ENCODE data around the gene MS4A18. TPM values are rescaled to one million over a fixed set of nuclear protein-coding genes. Genes with fewer than 3 reads are reported as not detected.

Gene MS4A18
- total RNA-seq, 4 donors from 2014 or later = not detected

- no peak for DNase-seq (ENCODE audit: low spot score in 2 of 2)
- intact Hi-C loops (cut with DNase I; ENCODE audit: low total_unique reads) = no loop called here
- no peak overlapping the region for H3K4me3 ChIP-seq (ENCODE audit: low read depth, poor library complexity, severe bottlenecking)
- TF ChIP-seq POLR2A (IDR thresholded peaks at IDR 0.05) (no peak), CTCF (IDR thresholded peaks at IDR 0.05) (no peak)
- WGBS, 2 donors = 93 to 96% methylated on average over 5 of the region's 5 CpGs
These were observed 24.6 kb upstream of the MS4A18 start for GRCh38 chr11:60699936-60700335.

- WGBS, 2 donors = 62 to 69% methylated on average over 14 of the region's 14 CpGs
- no peak for TF ChIP-seq CTCF (IDR thresholded peaks at IDR 0.05)
- no peak for TF ChIP-seq POLR2A (IDR thresholded peaks at IDR 0.05)
- H3K4me3 ChIP-seq (ENCODE audit: low read depth, poor library complexity, severe bottlenecking) = no peak overlapping the region
- intact Hi-C loops (cut with DNase I; ENCODE audit: low total_unique reads) = no loop called here
- DNase-seq (ENCODE audit: low spot score in 2 of 2) = no peak
These were observed 23.6 kb upstream of the MS4A18 start for GRCh38 chr11:60700689-60701468.

GRCh38 chr11:60701469-60701818 lies 23.1 kb upstream of the MS4A18 start:
- TF ChIP-seq CTCF (IDR thresholded peaks at IDR 0.05) = no peak
- no peak for TF ChIP-seq POLR2A (IDR thresholded peaks at IDR 0.05)
- intact Hi-C loops (cut with DNase I; ENCODE audit: low total_unique reads) = no loop called here
- 49 to 62% methylated on average over 4 of the region's 4 CpGs for WGBS, 2 donors
- H3K4me3 ChIP-seq (ENCODE audit: low read depth, poor library complexity, severe bottlenecking) = no peak overlapping the region
- no peak for DNase-seq (ENCODE audit: low spot score in 2 of 2)

- no peak for DNase-seq (ENCODE audit: low spot score in 2 of 2)
- intact Hi-C loops (cut with DNase I; ENCODE audit: low total_unique reads) = no loop called here
- no peak overlapping the region for H3K4me3 ChIP-seq (ENCODE audit: low read depth, poor library complexity, severe bottlenecking)
- 90 to 93% methylated on average over 12 of the region's 12 CpGs for WGBS, 2 donors
- TF ChIP-seq POLR2A (IDR thresholded peaks at IDR 0.05) (no peak), CTCF (IDR thresholded peaks at IDR 0.05) (no peak)
These were observed 21.1 kb upstream of the MS4A18 start for GRCh38 chr11:60703374-60703773.

- intact Hi-C loops (cut with DNase I; ENCODE audit: low total_unique reads) = no loop called here
- no peak overlapping the region for H3K4me3 ChIP-seq (ENCODE audit: low read depth, poor library complexity, severe bottlenecking)
- DNase-seq (ENCODE audit: low spot score in 2 of 2) = no peak
- TF ChIP-seq CTCF (IDR thresholded peaks at IDR 0.05) (no peak), POLR2A (IDR thresholded peaks at IDR 0.05) (no peak)
- WGBS, 2 donors = 74 to 87% methylated on average over 5 of the region's 5 CpGs
These were observed 18.6 kb upstream of the MS4A18 start for GRCh38 chr11:60705895-60706294.

GRCh38 chr11:60706931-60707330 lies 17.6 kb upstream of the MS4A18 start:
- 75% methylated on average over 5 of the region's 5 CpGs for WGBS, 2 donors
- no peak overlapping the region for H3K4me3 ChIP-seq (ENCODE audit: low read depth, poor library complexity, severe bottlenecking)
- DNase-seq (ENCODE audit: low spot score in 2 of 2) = no peak
- intact Hi-C loops (cut with DNase I; ENCODE audit: low total_unique reads) = no loop called here
- TF ChIP-seq CTCF (IDR thresholded peaks at IDR 0.05) (no peak), POLR2A (IDR thresholded peaks at IDR 0.05) (no peak)

All from lower leg skin (tissue), 4 donors.